ENCODE data around the gene ZNF429.
"Not testable (repeated sequence)": the region's sequence is repeated elsewhere in the genome, so short reads cannot be mapped to it uniquely, and the experiment has no call there.

ZNF429 gene

DNA sequence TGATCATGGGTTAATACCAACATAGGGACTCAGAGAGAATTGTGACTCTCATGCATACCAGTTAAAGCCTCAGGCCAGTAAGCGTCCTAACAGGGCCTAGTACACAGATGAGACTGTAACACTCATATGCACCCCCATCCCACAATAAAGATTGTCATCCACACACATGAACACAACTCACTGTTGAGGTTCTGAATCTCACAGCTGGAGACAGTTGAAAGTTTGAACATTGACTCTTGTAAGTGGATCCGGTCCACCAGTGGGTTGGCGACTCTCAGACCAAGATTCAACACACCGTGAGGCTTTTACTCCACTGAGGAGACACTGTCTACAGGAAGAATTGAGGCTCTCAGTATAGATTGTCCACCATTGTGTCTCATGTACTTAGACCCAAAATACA is 88.1 kb downstream of the ZNF429 start:
- DNase-seq: no peak

DNA sequence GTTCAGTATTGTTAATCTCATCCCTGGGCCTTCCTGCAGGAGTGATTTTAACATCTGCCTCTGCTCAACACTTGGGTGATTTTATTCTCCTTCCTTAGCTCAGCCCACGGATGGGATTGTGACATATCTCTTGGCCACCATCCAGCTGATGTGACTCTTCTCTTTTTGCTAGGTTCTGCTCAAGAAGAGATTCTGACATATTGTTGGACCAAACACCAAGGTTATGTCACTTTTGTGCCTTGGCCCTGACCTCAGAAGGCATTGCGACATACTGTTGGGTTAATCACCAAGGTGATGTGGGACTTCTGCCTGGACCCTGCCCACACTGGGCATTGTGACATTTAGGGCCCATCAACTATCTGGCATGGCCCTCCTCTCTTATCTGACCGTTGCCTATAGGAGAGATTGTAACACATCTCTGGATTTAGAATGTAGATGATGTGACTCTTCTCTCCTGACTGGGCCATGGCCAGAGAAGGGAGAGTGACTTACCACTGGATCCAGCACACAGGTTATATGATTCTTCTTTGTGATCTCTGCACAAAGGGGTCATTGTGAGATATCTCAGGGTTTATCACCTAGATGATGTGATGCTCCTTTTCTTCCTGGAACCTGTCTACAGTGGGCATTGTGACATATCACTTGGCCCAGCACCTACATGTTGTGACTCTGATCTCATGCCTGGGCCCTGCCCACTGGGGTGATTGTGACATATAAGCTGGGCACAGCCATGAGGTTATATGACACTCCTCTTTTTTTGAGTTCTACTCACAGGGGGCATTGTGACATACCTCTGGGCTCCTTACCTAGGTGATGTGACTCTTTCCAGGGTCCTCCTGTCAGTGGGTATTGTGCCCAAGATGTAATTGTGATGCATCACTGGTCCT is 88.8 kb downstream of the ZNF429 start:
- DNase-seq: no peak

DNA sequence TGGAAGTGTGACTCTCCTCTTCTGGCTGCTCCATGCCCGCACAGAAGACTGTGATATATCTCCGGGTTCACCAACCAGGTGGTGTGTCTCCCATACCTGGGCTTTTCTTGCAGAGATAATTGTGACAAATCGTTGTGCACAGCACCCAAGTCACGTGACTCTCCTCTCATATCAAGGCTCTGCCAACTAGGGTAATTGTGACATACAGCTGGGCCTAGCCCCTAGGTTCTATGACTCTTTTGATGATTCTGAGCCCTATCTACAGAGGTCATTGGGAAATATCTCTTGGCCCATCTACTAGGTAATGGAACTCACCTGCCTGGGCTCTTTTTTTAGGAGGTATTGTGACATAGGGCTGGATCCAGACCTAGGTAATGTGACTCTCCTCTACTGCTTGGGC is 89.8 kb downstream of the ZNF429 start:
- DNase-seq: no peak

DNA sequence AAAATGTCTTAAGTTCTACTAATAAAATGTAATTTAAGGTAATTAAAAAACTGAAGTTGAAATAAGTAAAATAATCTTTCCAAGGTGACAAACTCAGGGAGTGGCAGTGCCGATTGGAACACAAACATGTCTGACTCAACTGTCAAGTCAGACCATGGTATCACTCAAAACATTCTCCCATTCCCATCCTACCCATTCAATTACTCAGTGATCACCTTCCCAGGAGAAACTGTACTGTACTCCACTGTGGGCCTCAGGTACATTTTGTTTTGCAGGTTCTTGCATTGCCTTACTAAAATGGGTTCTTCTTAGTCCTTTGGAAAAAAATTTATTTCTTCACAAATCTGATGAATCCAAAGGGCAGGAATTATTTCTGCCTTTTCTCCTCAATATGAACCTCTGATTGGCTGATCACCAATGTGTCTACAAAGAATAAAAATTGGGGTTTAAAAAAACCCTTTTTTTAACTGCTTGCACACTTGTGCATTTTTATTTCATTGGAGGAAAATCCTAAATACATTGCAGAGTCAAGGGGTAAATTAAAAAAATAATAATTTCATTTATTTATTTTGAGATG is 96.8 kb downstream of the ZNF429 start:
- no peak for DNase-seq

DNA sequence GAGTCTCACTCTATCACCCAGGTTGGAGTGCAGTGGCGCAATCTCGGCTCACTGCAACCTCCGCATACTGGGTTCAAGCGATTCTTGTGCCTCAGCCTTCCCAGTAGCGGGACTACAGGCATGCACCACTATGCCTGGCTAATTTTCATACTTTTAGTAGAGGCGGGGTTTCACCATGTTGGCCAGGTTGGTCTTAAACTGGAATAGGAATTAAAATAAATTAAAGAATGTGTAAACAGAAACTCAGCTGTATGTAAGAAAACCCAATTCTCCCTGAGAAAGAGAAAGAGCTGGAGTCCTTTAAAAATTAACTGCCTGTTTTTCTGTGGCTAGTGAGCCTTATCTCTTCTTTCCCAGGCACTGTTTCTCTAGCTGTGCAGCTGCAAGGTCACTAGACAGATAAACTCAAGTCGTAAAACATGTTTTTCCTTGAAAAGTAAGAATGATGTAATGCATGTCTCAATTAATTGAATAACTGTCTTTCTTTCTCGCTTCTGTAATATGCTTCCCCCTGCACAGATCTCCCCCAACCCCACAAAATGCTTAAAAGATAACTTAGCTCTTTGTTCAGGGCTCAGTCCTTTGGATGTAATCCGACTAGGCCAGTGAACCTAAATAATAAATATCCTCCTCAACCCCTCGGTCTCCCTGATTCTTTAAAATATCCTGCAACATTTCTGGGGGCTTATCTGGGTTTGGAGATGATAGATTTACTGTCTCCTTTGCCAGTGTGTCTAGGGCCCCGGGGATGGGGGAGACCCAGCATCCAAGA is 97.4 kb downstream of the ZNF429 start:
- not testable (repeated sequence) for DNase-seq

DNA sequence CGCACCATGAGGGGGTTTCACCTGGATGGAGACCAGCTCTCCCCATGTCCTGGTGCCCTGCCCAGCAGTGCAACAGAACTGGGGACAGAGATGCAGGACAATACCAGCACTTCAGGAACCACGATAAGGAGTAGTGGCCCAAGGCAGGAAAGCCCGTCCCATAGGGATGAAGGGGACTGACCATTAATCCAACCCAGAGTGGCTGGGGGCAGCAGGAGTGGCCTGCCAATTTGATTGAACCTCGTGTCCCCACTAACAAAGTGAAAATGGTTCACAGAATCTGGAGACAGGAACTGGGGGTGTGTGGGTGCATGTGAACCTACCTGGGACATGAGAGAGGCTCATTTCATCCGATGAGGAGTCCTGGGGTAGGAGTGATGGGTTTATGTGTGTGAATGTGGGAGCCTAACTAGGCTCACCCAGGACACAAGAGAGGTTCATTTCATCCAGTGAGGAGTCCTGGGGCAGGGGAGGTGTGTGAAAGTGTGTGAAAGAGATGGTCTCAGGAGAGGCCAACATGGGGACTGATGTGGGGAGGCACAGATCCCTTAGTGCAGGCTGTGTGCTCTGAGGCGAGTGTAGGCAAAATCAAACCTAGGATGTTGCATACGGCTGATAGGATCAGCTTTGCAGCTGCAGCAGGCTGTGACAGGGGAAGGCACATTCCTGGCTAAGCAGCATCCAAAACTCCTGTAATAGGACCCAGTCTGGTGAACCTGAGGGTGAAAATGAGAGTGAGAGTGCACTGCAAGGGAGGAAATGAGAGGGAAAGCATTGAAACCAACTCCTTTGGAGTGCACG is 98.2 kb downstream of the ZNF429 start:
- DNase-seq: no peak

DNA sequence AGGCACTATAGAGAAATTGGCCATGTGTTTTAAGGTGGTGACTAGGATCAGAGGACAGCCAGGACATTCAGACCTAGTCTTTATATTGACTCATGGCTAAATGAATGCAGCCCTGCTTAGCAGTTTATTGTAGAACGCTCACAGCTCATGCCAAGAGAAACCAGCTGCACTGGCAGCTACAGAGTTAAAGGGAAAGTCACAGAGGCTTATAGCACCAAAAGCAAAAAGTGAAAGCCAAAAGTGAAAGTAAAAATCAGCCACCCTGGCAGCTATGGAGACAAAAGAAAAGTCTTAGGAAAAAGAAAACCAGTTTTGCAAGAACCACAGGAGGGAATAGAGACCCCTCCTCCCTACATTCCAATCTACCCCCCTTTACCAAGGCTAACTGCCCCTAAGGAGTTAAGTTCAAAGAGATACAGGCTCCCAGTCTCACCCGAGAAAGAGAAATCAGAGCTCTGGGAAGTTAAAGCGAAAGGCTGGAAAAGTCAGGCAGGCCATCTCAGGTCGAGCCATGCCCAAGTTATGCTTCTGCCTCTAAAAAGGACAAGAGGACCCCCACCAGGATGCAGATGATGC is 99.0 kb downstream of the ZNF429 start:
- no peak for DNase-seq
